ELF-1 (cell line): ENCODE data around the gene MT1G.
"Not testable (repeated sequence)": the region's sequence is repeated elsewhere in the genome, so short reads cannot be mapped to it uniquely, and the experiment has no call there.

Experiments used
- DNase-seq: peaks from one replicate; pipeline ENCODE4 v3.0.0-alpha.2; 2016; ENCODE audit warnings: low read depth, low spot score

MT1G gene

GRCh38 chr16:56621665-56622445 is 46.0 kb downstream of the MT1G start:
- DNase-seq = not testable (repeated sequence)

GRCh38 chr16:56620339-56620897 is 47.4 kb downstream of the MT1G start:
- no peak for DNase-seq

GRCh38 chr16:56618138-56618537 is 49.7 kb downstream of the MT1G start:
- DNase-seq = no peak

- DNase-seq = no peak
Measured at GRCh38 chr16:56617212-56618085, 50.4 kb downstream of the MT1G start.
